ENCODE data around the gene KPNA3.

DNA sequence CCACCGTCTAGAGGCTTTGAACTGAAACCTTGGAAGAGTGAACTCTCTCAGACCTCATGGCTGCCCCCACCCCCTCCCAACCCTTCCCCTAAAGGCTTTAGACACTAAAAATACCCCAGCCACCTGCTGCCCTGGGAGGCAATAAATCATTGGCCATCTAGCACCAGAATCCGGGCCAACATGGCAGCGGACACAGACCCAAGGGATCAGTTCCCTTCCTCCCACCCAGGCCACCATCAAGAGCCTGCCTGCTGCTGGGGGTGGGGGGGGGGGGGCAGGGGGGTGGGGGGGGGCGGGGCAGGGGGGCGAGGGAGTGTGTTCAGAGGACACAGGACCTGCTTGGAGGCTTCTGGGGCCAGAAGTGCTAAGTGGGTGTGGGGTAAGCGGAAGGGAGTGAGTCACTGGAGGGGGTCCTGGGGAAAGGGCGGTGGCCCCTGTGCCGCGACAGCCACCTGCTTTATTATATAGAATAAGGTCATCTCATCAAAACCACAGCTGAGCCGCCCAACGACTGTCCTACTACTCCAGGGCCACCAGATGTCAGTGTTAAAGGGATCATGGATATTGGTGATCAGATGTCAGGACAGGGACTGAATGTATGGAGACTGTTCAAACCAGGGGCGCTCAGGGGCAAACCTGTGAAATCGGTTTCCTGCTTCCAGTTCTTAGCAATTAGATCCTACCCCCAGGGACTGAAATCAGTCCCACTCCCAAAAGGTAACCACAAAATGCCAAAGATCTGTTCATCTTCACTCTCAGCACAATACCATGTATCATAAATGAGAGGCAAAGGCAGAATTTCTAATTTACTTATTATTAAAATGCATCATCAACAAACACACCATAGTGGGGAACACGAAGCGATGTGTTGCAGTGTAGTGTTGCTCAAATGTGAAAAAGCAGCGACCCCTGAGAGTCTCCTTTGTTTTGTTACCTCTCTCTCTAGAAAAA, 139.9 kb downstream of the KPNA3 start:
- TF ChIP-seq, protein P1, sequence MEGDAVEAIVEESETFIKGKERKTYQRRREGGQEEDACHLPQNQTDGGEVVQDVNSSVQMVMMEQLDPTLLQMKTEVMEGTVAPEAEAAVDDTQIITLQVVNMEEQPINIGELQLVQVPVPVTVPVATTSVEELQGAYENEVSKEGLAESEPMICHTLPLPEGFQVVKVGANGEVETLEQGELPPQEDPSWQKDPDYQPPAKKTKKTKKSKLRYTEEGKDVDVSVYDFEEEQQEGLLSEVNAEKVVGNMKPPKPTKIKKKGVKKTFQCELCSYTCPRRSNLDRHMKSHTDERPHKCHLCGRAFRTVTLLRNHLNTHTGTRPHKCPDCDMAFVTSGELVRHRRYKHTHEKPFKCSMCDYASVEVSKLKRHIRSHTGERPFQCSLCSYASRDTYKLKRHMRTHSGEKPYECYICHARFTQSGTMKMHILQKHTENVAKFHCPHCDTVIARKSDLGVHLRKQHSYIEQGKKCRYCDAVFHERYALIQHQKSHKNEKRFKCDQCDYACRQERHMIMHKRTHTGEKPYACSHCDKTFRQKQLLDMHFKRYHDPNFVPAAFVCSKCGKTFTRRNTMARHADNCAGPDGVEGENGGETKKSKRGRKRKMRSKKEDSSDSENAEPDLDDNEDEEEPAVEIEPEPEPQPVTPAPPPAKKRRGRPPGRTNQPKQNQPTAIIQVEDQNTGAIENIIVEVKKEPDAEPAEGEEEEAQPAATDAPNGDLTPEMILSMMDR (IDR thresholded peaks at IDR 0.05; ENCODE audit: extremely low read depth in 1 of 2, insufficient read depth in 1 of 2, low read depth in 1 of 2, low read length in 2 of 2), result peak; percentile 42 to 52
- no peak for TF ChIP-seq POLR2A (IDR thresholded peaks at IDR 0.05; ENCODE audit: low read depth, low read length)
- TF ChIP-seq POLR2AphosphoS5 (IDR thresholded peaks at IDR 0.05; ENCODE audit: insufficient read depth, low read depth, low read length), result no peak
- TF ChIP-seq JUN (IDR thresholded peaks at IDR 0.05; ENCODE audit: borderline replicate concordance, insufficient read depth, insufficient read length, low read depth), result no peak
- TF ChIP-seq, protein P2, sequence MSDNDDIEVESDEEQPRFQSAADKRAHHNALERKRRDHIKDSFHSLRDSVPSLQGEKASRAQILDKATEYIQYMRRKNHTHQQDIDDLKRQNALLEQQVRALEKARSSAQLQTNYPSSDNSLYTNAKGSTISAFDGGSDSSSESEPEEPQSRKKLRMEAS (IDR thresholded peaks at IDR 0.05; ENCODE audit: insufficient read depth, insufficient read length), result no peak
- TF ChIP-seq EZH2 (IDR thresholded peaks at IDR 0.05; ENCODE audit: borderline replicate concordance, low read depth, low read length, severe bottlenecking), result no peak
- TF ChIP-seq FOS (IDR thresholded peaks at IDR 0.05; ENCODE audit: borderline replicate concordance, insufficient read depth, low read length), result no peak
- no peak for TF ChIP-seq MYC (IDR thresholded peaks at IDR 0.05; ENCODE audit: low read depth, low read length)
